ENCODE results near the gene TSPAN3. TPM values are rescaled to one million over a fixed set of nuclear protein-coding genes. Genes with fewer than 3 reads are reported as not detected.

Gene TSPAN3
- total and polyA plus RNA-seq, 10 of the 15 experiments (the other 5 are each of a cell fraction or from before 2014, with no cell fraction given) = 18.9 to 114 (median 57.2) TPM

- no CpG with 5 or more reads among the region's 10 CpGs for WGBS (ENCODE audit: insufficient coverage, insufficient replicate concordance, low lambda C conversion rate, missing lambda C conversion rate)
- H3K27ac ChIP-seq (ENCODE audit: control insufficient read depth, insufficient read depth) = no peak overlapping the region
- no peaks in the 10 kb centered on the region for H3K27me3 ChIP-seq (replicated peaks in 1 of 2; ENCODE audit: control insufficient read depth in 2 of 2, insufficient read depth in 2 of 2, low read length in 1 of 2)
- POLR2A ChIA-PET = no interaction called here
- no peaks in the 10 kb centered on the region for H3K79me2 ChIP-seq (ENCODE audit: control insufficient read depth, insufficient read depth, low read length)
- ATAC-seq (no peak), DNase-seq (ENCODE audit: low read depth, low spot score) (no peak), FAIRE-seq (no peak)
- no peaks in the 10 kb centered on the region; the same call in 2 of the 3 replicates for H3K9me3 ChIP-seq (replicated peaks; ENCODE audit: control insufficient read depth, insufficient read depth, low read length)
- no TSS peak for BruUV-seq (replicated peaks)
- no peaks in the 10 kb centered on the region for H3K4me1 ChIP-seq (ENCODE audit: control insufficient read depth, insufficient read depth, low read length)
- no peak for TF ChIP-seq NFXL1 (IDR thresholded peaks at IDR 0.05; ENCODE audit: borderline replicate concordance)
- TF ChIP-seq PKNOX1 (IDR thresholded peaks at IDR 0.05) = no peak
- no peak for TF ChIP-seq IRF3 (IDR thresholded peaks at IDR 0.05)
- TF ChIP-seq NKRF (conservative IDR thresholded peaks at IDR 0.05) = no peak
- H2AFZ ChIP-seq (ENCODE audit: control insufficient read depth, low read depth, low read length) = no peak overlapping the region
- H4K20me1 ChIP-seq (ENCODE audit: control insufficient read depth, insufficient read depth) = no peaks in the 10 kb centered on the region
- in situ Hi-C loops (cut with MboI) = no loop called here
- no peak overlapping the region for H3K4me2 ChIP-seq (ENCODE audit: control insufficient read depth, insufficient read depth)
- intact Hi-C loops (cut with micrococcal nuclease; ENCODE audit: unreplicated experiment) = no loop called here
- no peak overlapping the region for H3K4me3 ChIP-seq
- H3K9ac ChIP-seq (ENCODE audit: control insufficient read depth, insufficient read depth, low read length) = no peak overlapping the region
- SMC1A ChIA-PET (ENCODE audit: uncharacterized antibody, unreplicated experiment) = no interaction called here
- RAD21 ChIA-PET (ENCODE audit: unreplicated experiment) = no interaction called here
- CTCF ChIA-PET = interaction anchor here (1.0 to 17.4 kb wide), 2 partner anchors 61 to 505 kb away, joined by 3 to 483 read pairs; no protein-coding TSS in a partner anchor
- peaks cover 0 to 4% of the 10 kb centered on the region in 2 experiments; a peak in 3 of 4 replicates for H3K36me3 ChIP-seq (ENCODE audit: control insufficient read depth in 2 of 2, insufficient read depth in 2 of 2, low read length in 1 of 2)
Measured at GRCh38 chr15:77038312-77039216, 32.3 kb downstream of the TSPAN3 start.
